ENCODE measurements around the gene RYK. TPM values are rescaled to one million over a fixed set of nuclear protein-coding genes. Genes with fewer than 3 reads are reported as not detected.
"Not testable (repeated sequence)": the region's sequence is repeated elsewhere in the genome, so short reads cannot be mapped to it uniquely, and the experiment has no call there.

Gene RYK
- total RNA-seq, 2 experiments from 2014 or later = 6.0 to 6.1 TPM

DNA sequence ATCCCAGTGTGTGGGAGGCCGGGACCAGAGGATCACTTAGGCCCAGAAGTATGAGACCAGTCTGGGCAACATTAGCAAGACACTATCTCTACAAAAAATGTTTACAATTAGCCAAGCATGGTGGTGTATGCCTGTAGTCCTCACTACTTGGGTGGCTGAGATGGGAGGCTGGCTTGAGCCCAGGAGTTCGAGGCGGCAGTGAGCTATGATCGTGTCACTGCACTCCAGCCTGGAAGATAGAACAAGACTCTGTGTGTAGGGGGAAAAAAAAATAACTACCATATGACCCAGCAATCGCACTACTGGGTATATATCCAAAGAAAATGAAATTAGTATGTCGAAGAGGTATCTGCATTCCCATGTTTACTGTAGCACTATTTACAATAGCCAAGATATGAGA lies 22.6 kb downstream of the RYK start:
- H3K4me3 Mint-ChIP-seq = no peak overlapping the region
- no peaks in the 10 kb centered on the region for H3K9me3 Mint-ChIP-seq
- H3K27me3 Mint-ChIP-seq = peaks cover 5% of the 10 kb centered on the region
- POLR2A ChIA-PET = no interaction called here
- H3K36me3 Mint-ChIP-seq (ENCODE audit: low read depth) = no peaks in the 10 kb centered on the region
- CTCF ChIA-PET = interaction anchor here (1.0 to 6.5 kb wide), 2 partner anchors 15 to 80 kb away, joined by 3 to 34 read pairs; no protein-coding TSS in a partner anchor
- peaks cover 7% of the 10 kb centered on the region for H3K4me1 Mint-ChIP-seq
- H3K27ac Mint-ChIP-seq = no peak overlapping the region
- DNase-seq = no peak

DNA sequence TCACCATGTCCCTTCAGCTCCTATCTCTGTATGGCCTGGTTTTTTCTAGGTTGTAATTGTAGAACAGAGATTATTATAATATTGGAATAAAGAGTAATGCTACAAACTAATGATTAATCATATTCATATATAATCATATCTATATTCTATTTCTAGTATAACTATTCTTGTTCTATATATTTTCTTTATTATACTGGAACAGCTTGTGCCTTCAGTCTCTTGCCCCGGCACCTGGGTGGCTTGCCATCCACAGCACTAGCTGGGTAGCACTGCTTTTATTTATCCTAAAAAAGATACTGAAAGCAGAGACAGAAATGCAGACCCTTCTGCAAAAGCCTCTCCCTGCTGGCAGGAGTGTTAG lies 25.9 kb downstream of the RYK start:
- H3K4me3 Mint-ChIP-seq; H3K4me1 Mint-ChIP-seq; H3K27me3 Mint-ChIP-seq; H3K36me3 Mint-ChIP-seq (ENCODE audit: low read depth); DNase-seq; POLR2A ChIA-PET; H3K9me3 Mint-ChIP-seq; H3K27ac Mint-ChIP-seq: not testable (repeated sequence)
- CTCF ChIA-PET = interaction anchor here (1.3 to 6.5 kb wide), 2 partner anchors 12 to 268 kb away, joined by 3 to 34 read pairs; no protein-coding TSS in a partner anchor

DNA sequence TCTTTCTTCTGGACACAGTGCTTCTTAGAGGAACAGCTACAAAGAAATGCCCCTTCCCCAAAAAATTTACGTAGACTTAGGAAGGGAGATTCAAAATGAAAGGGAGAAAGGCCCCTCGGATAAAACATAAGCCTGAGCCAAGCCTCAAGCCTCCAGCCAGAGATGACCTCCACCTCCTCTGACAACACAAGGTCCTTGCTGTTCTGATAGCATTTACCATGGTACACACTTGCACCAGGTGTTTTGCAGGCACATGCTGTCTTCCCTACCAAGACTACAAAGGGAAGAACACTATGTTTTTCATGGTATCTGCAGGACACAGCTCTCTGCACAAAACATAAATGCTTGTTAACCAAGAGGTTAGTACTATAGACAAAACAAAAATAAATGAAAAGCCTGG lies 27.8 kb downstream of the RYK start:
- POLR2A ChIA-PET = no interaction called here
- no peaks in the 10 kb centered on the region for H3K4me1 Mint-ChIP-seq
- no peak overlapping the region for H3K4me3 Mint-ChIP-seq

DNA sequence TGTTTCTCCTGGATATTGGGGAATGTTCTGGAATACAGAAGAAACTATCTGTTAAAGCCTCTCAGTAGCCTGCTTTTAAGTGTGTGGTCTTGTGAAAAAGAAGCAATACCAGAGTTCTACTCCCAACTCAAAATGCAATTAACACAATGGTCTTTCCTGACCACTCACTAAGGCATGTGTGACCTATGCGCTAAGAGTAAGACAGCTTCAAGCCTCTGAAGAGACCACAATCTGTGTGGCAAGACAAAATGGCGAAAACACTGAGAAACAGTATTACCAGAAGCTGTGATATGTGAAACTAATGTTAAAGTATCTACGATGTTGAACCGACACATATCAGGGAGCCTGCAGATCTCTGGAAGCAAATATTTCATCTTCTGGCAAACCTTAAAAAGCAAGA lies 33.8 kb downstream of the RYK start:
- POLR2A ChIA-PET = no interaction called here
- Mint-ChIP-seq H3K4me1 (peaks cover 8% of the 10 kb centered on the region), H3K36me3 (ENCODE audit: low read depth) (no peaks in the 10 kb centered on the region), H3K4me3 (no peak overlapping the region), H3K27ac (no peak overlapping the region), H3K27me3 (no peaks in the 10 kb centered on the region), H3K9me3 (no peaks in the 10 kb centered on the region)
- DNase-seq = no peak
- CTCF ChIA-PET = interaction anchor here (2.1 kb wide), 1 partner anchor 18 kb away, joined by 7 read pairs; no protein-coding TSS in a partner anchor

More for the DNA sequence above, 27.8 kb downstream of the RYK start:
- Mint-ChIP-seq H3K27me3 (no peaks in the 10 kb centered on the region), H3K27ac (no peak overlapping the region), H3K36me3 (ENCODE audit: low read depth) (no peaks in the 10 kb centered on the region), H3K9me3 (no peaks in the 10 kb centered on the region)
- no peak for DNase-seq
- CTCF ChIA-PET = interaction anchor here (0.7 to 3.0 kb wide), 3 partner anchors 10 to 23 kb away, joined by 4 to 12 read pairs (median 5); no protein-coding TSS in a partner anchor

DNA sequence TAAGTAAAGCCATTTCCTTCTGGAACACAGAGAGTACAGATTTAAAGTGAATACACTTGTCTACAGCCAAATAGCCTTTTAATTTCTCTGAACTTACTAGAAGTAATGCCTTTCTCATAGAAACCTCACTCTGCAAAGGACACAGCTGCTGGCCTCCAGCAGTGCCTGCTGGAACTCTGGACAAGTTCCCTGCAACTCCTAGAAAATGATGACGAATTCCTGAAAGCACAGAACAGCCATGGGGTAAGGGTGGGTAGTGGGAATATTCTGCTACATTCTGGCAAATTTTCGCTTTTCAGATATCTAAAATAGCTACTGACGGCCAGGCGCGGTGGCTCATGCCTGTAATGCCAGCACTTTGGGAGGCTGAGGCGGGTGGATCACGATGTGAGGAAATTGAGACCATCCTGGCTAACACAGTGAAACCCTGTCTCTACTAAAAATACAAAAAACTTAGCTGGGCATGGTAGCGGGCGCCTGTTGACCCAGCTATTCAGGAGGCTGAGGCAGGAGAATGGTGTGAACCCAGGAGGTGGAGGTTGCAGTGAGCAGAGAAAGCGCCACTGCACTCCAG lies 34.4 kb downstream of the RYK start:
- Mint-ChIP-seq H3K36me3 (ENCODE audit: low read depth) (no peaks in the 10 kb centered on the region), H3K9me3 (no peaks in the 10 kb centered on the region), H3K27ac (no peak overlapping the region), H3K4me1 (peaks cover 8% of the 10 kb centered on the region), H3K4me3 (no peak overlapping the region), H3K27me3 (no peaks in the 10 kb centered on the region)
- no peak for DNase-seq
- POLR2A ChIA-PET = no interaction called here
- CTCF ChIA-PET = interaction anchor here (2.1 kb wide), 1 partner anchor 17 kb away, joined by 7 read pairs; no protein-coding TSS in a partner anchor

DNA sequence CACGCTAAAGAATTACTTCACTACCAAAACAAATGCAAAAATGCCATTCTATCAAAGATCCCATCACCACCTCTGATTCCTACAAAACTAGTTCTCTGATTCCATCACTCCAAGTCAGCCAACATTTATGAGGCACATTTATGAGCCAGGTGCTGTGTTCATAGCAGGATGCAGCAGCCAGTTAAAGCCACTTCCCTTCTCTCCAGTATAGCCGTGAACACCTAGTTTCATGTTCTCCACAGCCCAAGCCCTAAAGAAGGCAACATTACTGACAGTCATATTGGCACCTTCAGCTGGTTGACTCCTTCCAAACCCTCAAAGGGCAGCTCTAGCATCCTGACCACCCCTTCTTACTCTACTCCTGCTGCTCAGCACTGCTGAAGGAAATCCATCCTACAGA lies 36.4 kb downstream of the RYK start:
- Mint-ChIP-seq H3K9me3 (no peaks in the 10 kb centered on the region), H3K4me3 (no peak overlapping the region), H3K27me3 (no peaks in the 10 kb centered on the region), H3K36me3 (ENCODE audit: low read depth) (no peaks in the 10 kb centered on the region), H3K4me1 (peaks cover 8% of the 10 kb centered on the region), H3K27ac (no peak overlapping the region)
- POLR2A ChIA-PET = no interaction called here
- CTCF ChIA-PET = interaction anchor here (1.2 to 4.0 kb wide), 3 partner anchors 13 to 88 kb away, joined by 3 to 34 read pairs (median 5); no protein-coding TSS in a partner anchor
- no peak for DNase-seq

DNA sequence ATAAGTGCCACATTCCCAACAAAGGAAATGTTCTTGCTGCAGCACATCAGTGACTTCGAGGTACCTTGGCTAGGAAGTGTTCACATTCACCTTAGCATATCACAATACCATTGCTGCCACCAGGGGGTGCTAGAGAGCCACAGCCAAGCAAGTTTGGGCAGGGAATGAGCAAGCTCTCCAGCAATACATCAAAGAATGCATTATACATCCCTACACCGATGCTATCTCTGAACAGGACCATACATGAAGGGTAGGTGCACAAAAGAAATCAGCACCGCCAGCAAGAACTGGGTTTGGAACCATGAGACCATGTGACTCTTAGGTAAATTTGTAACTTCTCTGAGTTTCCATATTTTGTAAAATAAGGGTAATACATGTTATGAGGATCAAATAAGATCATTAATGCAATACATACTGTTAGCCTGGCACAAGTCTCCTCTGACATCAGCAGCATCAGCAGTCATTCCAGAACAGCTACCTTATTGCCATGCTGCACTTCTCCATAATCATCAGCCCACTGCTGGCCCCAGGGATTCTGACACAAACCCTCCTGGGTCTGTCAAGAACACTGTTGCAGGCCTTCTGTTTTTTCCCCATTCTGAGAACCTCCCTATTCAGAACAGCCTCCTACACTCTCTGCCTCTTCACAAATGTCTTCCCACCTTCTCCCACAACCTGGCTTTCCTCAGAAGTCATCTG lies 37.5 kb downstream of the RYK start:
- CTCF ChIA-PET = interaction anchor here (0.6 to 4.0 kb wide), 25 partner anchors 9 to 396 kb away, joined by 3 to 34 read pairs (median 5); partner anchors contain the start of genes ANAPC13 and CEP63
- H3K9me3 Mint-ChIP-seq = no peaks in the 10 kb centered on the region
- H3K4me1 Mint-ChIP-seq = peaks cover 8% of the 10 kb centered on the region
- H3K36me3 Mint-ChIP-seq (ENCODE audit: low read depth) = no peaks in the 10 kb centered on the region
- no peak overlapping the region for H3K4me3 Mint-ChIP-seq
- H3K27ac Mint-ChIP-seq = no peak overlapping the region
- POLR2A ChIA-PET = interaction anchor here (0.9 to 2.1 kb wide), 3 partner anchors 15 to 273 kb away, joined by 3 to 6 read pairs (median 4); partner anchors contain the start of genes ANAPC13 and CEP63
- H3K27me3 Mint-ChIP-seq = no peaks in the 10 kb centered on the region
- DNase-seq = peak; percentile 83

DNA sequence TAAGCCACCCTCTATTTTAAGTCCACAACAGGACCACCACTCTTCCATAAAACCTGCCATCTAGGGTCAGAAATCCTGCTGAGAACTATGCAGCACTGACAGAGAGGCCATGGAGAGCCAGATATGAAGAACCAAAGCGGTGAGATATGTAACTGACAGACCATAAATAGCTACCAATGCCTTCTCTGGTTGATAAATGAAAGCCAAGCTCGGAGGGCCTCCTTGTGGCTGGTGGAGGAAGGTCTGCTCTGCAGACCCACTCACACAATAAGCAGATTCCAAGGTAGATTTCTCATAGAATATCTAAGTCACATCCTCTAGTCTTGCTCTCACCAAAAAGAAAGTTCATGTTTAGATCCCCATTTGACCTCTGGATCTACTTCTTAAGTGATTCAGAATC lies 38.9 kb downstream of the RYK start:
- no peaks in the 10 kb centered on the region for H3K9me3 Mint-ChIP-seq
- POLR2A ChIA-PET = interaction anchor here (2.1 kb wide), 1 partner anchor 274 kb away, joined by 6 read pairs; the partner anchor contains the start of genes ANAPC13 and CEP63
- H3K4me3 Mint-ChIP-seq = no peak overlapping the region
- H3K27me3 Mint-ChIP-seq = no peaks in the 10 kb centered on the region
- no peak for DNase-seq
- CTCF ChIA-PET = interaction anchor here (0.7 to 4.0 kb wide), 22 partner anchors 8 to 282 kb away, joined by 3 to 34 read pairs (median 6); no protein-coding TSS in a partner anchor
- H3K36me3 Mint-ChIP-seq (ENCODE audit: low read depth) = no peaks in the 10 kb centered on the region
- H3K27ac Mint-ChIP-seq = no peak overlapping the region
- H3K4me1 Mint-ChIP-seq = peaks cover 8% of the 10 kb centered on the region

DNA sequence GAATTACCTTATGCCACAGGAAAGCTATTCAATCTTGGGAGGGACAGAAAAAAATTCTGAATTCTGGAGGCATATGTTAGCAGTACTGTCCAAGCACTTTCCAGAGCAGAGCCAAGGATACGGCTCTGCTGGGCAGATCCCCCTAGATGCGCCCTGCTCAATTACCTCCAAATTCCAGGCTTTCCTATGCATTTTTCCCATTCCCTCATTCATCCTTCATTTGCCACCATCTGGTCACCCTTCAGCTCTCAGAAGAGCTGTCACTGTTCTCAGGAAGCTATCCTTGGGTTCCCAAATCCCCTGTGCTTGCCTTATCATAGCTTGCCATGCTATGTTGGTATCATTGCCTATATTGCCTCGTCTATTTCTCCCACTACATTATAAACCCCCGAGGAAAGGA lies 45.2 kb downstream of the RYK start:
- Mint-ChIP-seq H3K4me1 (no peaks in the 10 kb centered on the region), H3K27ac (no peak overlapping the region), H3K4me3 (no peak overlapping the region), H3K9me3 (no peaks in the 10 kb centered on the region), H3K36me3 (ENCODE audit: low read depth) (no peaks in the 10 kb centered on the region), H3K27me3 (no peaks in the 10 kb centered on the region)
- CTCF ChIA-PET = no interaction called here
- POLR2A ChIA-PET = no interaction called here
- DNase-seq = no peak

DNA sequence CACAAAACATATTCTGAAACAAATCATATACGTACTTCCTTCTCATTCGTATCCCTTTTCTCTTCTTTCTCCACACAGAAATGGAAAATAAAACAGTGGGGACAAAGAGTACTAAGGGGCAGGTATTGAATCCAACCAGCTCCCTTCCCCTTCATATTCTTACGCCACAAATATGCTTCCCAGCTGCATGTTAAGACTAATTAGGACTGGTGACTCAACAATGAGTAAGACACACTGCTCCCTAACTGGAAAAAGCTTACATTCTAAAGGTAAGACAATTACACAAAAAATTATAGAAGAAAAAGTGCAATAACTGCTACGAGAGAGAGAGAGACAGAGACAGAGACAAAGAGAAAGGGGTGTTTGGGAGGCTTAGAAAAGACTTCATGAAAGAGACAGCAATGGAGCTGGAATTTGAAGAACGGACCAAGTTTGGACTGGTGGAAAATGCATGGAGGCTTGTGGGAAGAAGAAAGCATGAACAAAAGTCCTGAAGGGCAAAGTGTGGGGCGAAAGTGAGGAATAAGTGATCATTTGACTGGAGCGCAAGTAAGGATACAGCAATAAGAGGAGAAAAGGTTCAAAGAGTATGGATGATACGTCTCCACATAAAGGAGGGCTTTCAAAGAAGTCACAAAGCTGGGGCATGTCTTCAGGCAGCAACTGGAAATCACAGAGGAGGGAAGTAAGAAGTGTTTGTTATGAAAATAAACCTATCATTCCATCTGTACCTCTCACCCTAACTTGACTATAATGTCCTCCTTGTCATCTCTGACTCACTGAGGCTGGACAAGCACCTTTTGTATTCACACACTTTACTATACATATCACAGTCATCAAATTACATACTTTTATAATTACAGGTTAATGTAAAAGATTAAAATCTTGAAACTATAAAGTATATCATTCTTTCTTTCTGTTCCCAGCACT lies 49.2 kb downstream of the RYK start:
- POLR2A ChIA-PET = no interaction called here
- H3K27me3 Mint-ChIP-seq = no peaks in the 10 kb centered on the region

DNA sequence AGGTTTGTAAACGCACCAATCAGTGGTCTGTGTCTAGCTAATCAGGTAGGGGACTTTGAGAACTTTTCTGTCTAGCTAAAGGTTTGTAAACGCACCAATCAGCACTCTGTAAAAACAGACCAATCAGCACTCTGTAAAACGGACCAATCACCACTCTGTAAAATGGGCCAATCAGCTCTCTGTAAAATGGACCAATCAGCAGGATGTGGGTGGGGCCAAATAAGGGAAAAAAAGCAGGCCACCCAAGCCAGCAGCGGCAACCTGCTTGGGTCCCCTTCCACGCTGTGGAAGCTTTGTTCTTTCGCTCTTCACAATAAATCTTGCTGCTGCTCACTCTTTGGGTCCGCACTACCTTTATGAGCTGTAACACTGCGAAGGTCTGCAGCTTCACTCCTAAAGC lies 50.8 kb downstream of the RYK start:
- not testable (repeated sequence) for H3K4me3 Mint-ChIP-seq

More for the DNA sequence above, 49.2 kb downstream of the RYK start:
- Mint-ChIP-seq H3K4me3 (no peak overlapping the region), H3K9me3 (no peaks in the 10 kb centered on the region), H3K36me3 (ENCODE audit: low read depth) (peaks cover 4% of the 10 kb centered on the region), H3K27ac (no peak overlapping the region), H3K4me1 (peaks cover 2% of the 10 kb centered on the region)
- DNase-seq = no peak
- CTCF ChIA-PET = no interaction called here

DNA sequence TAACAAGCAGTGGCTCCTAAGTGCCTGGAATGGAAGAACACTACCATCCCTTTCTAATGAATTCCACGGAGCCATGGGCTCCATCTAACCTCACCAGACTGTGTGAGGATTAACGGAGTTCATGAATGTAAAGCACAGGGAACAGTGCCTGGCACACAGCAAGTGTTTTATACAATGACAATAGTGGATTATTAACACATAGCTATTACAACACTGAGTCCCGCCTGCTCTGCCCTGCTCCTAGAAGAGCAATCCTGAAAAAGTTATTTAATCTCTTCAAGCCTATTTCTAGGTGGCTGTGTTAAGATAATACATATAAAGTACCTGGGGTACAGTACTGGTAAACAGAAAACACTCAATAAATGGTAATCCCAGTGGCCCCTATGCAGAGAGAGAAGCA lies 51.4 kb downstream of the RYK start:
- ChIA-PET POLR2A (no interaction called here), CTCF (interaction anchor here (0.8 to 4.4 kb wide), 7 partner anchors 11 to 278 kb away, joined by 3 to 17 read pairs (median 5); no protein-coding TSS in a partner anchor)
- H3K36me3 Mint-ChIP-seq (ENCODE audit: low read depth) = peaks cover 4% of the 10 kb centered on the region
- peaks cover 2% of the 10 kb centered on the region for H3K4me1 Mint-ChIP-seq
- no peaks in the 10 kb centered on the region for H3K27me3 Mint-ChIP-seq
- no peak overlapping the region for H3K27ac Mint-ChIP-seq
- H3K9me3 Mint-ChIP-seq = no peaks in the 10 kb centered on the region
- H3K4me3 Mint-ChIP-seq = no peak overlapping the region
- no peak for DNase-seq

More for the DNA sequence above, 50.8 kb downstream of the RYK start:
- DNase-seq; H3K27ac Mint-ChIP-seq; H3K9me3 Mint-ChIP-seq; H3K27me3 Mint-ChIP-seq; H3K36me3 Mint-ChIP-seq (ENCODE audit: low read depth); H3K4me1 Mint-ChIP-seq: not testable (repeated sequence)
- ChIA-PET CTCF (interaction anchor here (0.8 to 4.4 kb wide), 6 partner anchors 10 to 277 kb away, joined by 3 to 17 read pairs (median 6); no protein-coding TSS in a partner anchor), POLR2A (interaction anchor here (0.6 kb wide), 1 partner anchor 89 kb away, joined by 3 read pairs; no protein-coding TSS in a partner anchor)
